Measurements from ENCODE around the gene USH2A.

Gene USH2A

GRCh38 chr1:215606036-215606435 is 817.2 kb downstream of the USH2A start:
- no peaks in the 10 kb centered on the region for H3K4me1 Mint-ChIP-seq (ENCODE audit: low read depth)
- no peaks in the 10 kb centered on the region for H3K9me3 Mint-ChIP-seq
- no peak overlapping the region for H3K4me3 Mint-ChIP-seq
- H3K27ac Mint-ChIP-seq = no peak overlapping the region
- H3K36me3 Mint-ChIP-seq (ENCODE audit: low read depth) = peaks cover 4% of the 10 kb centered on the region
- no peaks in the 10 kb centered on the region for H3K27me3 Mint-ChIP-seq (ENCODE audit: low read depth)

GRCh38 chr1:215605011-215605621 is 818.1 kb downstream of the USH2A start:
- Mint-ChIP-seq H3K27me3 (ENCODE audit: low read depth) (no peaks in the 10 kb centered on the region), H3K9me3 (no peaks in the 10 kb centered on the region), H3K36me3 (ENCODE audit: low read depth) (peaks cover 6% of the 10 kb centered on the region), H3K4me3 (no peak overlapping the region), H3K27ac (no peak overlapping the region), H3K4me1 (ENCODE audit: low read depth) (no peaks in the 10 kb centered on the region)

DNA sequence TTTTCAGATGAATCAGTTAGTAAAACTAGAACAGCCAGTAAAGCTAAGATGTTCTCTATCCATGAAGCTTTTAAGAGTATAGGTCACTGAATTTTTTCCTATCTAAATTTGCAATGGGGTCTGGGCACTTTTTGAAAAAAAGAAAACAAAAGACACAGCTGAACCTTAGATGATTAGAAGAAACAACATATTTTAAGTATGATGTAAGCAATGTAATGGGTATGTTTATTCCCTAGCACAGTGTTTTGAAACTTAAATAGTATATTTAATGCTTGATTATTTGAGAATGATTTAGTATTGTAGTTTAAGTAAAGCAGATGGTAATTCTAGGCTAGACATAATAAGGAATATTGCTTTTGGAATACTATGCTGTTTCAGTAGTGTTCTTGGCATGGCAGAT is 819.9 kb downstream of the USH2A start:
- Mint-ChIP-seq H3K27me3 (ENCODE audit: low read depth) (no peaks in the 10 kb centered on the region), H3K4me3 (no peak overlapping the region), H3K36me3 (ENCODE audit: low read depth) (peaks cover 6% of the 10 kb centered on the region), H3K27ac (no peak overlapping the region), H3K4me1 (ENCODE audit: low read depth) (no peaks in the 10 kb centered on the region), H3K9me3 (no peaks in the 10 kb centered on the region)

- Mint-ChIP-seq H3K27me3 (ENCODE audit: low read depth) (no peaks in the 10 kb centered on the region), H3K9me3 (no peaks in the 10 kb centered on the region), H3K36me3 (ENCODE audit: low read depth) (peaks cover 8% of the 10 kb centered on the region), H3K4me1 (ENCODE audit: low read depth) (no peaks in the 10 kb centered on the region), H3K4me3 (no peak overlapping the region), H3K27ac (no peak overlapping the region)
Measured at GRCh38 chr1:215601276-215601675, 822.0 kb downstream of the USH2A start.

- H3K27ac Mint-ChIP-seq = no peak overlapping the region
- no peaks in the 10 kb centered on the region for H3K27me3 Mint-ChIP-seq (ENCODE audit: low read depth)
- no peak overlapping the region for H3K4me3 Mint-ChIP-seq
- peaks cover 8% of the 10 kb centered on the region for H3K36me3 Mint-ChIP-seq (ENCODE audit: low read depth)
- H3K4me1 Mint-ChIP-seq (ENCODE audit: low read depth) = no peaks in the 10 kb centered on the region
- no peaks in the 10 kb centered on the region for H3K9me3 Mint-ChIP-seq
Measured at GRCh38 chr1:215600867-215601266, 822.4 kb downstream of the USH2A start.

DNA sequence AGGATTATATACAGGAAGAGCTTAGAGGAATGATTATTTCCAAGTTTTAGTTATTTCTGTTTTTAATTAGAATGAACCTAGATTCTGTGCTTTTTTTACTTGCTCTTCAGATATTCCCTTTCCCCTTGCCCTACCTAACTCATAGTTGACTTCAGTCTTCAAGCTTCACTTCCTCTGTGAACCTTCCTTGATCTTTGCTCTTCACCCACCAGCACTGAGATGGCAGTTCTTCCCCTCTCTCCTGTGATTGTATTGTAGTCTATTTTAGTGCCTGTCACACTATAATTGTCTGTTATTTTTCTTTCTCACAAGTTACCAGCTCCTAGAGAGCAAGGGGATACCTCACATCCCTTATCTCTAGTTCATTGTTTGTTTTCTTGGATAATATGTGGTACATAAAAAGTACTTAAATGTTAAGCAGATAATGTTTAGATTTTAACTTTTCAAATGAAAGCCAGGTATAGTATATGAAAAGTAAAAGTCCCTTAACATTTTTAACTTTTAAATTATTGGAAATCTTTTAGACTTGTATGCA is 822.9 kb downstream of the USH2A start:
- no peaks in the 10 kb centered on the region for H3K4me1 Mint-ChIP-seq (ENCODE audit: low read depth)
- no peak overlapping the region for H3K27ac Mint-ChIP-seq
- H3K36me3 Mint-ChIP-seq (ENCODE audit: low read depth) = peaks cover 8% of the 10 kb centered on the region
- H3K4me3 Mint-ChIP-seq = no peak overlapping the region
- no peaks in the 10 kb centered on the region for H3K9me3 Mint-ChIP-seq
- no peaks in the 10 kb centered on the region for H3K27me3 Mint-ChIP-seq (ENCODE audit: low read depth)

GRCh38 chr1:215599418-215600074 is 823.7 kb downstream of the USH2A start:
- Mint-ChIP-seq H3K9me3 (no peaks in the 10 kb centered on the region), H3K27me3 (ENCODE audit: low read depth) (no peaks in the 10 kb centered on the region), H3K4me1 (ENCODE audit: low read depth) (no peaks in the 10 kb centered on the region), H3K4me3 (no peak overlapping the region), H3K36me3 (ENCODE audit: low read depth) (peaks cover 8% of the 10 kb centered on the region), H3K27ac (no peak overlapping the region)

DNA sequence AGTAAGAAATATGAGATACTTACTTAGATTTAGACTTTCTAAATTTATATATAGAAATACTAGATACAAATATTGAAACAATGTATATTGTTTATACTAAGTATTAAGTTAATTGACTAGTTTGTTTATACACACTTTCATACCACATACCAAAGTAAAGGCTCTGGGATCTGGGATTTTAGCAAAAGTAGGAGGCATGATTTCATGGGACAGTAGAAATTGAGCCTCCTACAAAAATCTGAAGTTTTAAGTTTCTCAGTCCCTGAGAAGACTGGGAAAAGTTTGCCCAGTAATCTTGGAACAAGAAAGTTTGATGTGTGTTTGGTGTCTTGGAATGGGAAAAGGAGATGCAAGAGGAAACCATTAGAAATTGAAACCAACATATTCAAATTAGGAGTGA is 825.3 kb downstream of the USH2A start:
- H3K27ac Mint-ChIP-seq = no peak overlapping the region
- peaks cover 4% of the 10 kb centered on the region for H3K36me3 Mint-ChIP-seq (ENCODE audit: low read depth)
- no peaks in the 10 kb centered on the region for H3K27me3 Mint-ChIP-seq (ENCODE audit: low read depth)
- no peaks in the 10 kb centered on the region for H3K9me3 Mint-ChIP-seq
- H3K4me1 Mint-ChIP-seq (ENCODE audit: low read depth) = peaks cover 1% of the 10 kb centered on the region
- no peak overlapping the region for H3K4me3 Mint-ChIP-seq

DNA sequence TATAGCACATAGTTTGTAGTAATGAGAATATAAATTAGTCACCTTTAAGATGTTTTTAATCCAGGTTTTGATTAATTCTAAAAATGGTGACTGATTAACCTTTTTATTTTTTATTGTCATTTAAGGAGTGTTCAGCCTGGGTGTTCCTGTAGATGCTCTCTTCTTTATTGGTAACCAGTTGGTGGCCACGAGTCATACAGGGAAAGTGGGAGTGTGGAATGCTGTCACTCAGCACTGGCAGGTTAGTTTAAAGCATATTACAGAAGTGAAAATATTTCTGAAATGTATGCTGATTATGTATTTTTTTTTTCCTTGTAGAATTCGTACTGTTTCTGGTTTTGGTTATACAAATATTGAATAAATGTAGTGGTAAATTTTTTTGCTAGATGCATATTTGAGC is 828.0 kb downstream of the USH2A start:
- H3K9me3 Mint-ChIP-seq = peaks cover 3% of the 10 kb centered on the region
- no peak overlapping the region for H3K4me3 Mint-ChIP-seq
- H3K27ac Mint-ChIP-seq = no peak overlapping the region
- peaks cover 10% of the 10 kb centered on the region for H3K36me3 Mint-ChIP-seq (ENCODE audit: low read depth)
- peaks cover 8% of the 10 kb centered on the region for H3K4me1 Mint-ChIP-seq (ENCODE audit: low read depth)
- H3K27me3 Mint-ChIP-seq (ENCODE audit: low read depth) = no peaks in the 10 kb centered on the region

DNA sequence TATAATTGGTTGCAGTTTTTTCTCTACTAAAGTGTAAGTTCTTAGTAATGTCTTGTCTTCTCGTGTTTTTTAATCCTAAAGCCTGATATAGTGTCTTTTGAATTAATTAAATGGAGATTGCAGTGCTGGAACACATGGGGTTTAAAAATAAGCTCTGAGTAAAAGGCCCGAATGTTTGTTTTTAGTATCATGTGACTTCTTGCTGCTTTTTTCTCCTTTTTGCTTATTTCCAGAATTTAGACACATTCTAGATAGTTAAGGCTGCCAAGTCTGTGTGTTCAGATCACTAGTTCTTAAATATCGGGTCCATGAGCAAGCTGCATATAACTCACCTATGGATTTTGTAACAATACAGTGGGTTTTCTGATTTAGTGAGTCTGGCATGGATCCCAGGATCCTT is 828.6 kb downstream of the USH2A start:
- Mint-ChIP-seq H3K36me3 (ENCODE audit: low read depth) (peaks cover 10% of the 10 kb centered on the region), H3K27me3 (ENCODE audit: low read depth) (no peaks in the 10 kb centered on the region), H3K4me3 (no peak overlapping the region), H3K27ac (no peak overlapping the region), H3K9me3 (peaks cover 3% of the 10 kb centered on the region), H3K4me1 (ENCODE audit: low read depth) (peaks cover 8% of the 10 kb centered on the region)

DNA sequence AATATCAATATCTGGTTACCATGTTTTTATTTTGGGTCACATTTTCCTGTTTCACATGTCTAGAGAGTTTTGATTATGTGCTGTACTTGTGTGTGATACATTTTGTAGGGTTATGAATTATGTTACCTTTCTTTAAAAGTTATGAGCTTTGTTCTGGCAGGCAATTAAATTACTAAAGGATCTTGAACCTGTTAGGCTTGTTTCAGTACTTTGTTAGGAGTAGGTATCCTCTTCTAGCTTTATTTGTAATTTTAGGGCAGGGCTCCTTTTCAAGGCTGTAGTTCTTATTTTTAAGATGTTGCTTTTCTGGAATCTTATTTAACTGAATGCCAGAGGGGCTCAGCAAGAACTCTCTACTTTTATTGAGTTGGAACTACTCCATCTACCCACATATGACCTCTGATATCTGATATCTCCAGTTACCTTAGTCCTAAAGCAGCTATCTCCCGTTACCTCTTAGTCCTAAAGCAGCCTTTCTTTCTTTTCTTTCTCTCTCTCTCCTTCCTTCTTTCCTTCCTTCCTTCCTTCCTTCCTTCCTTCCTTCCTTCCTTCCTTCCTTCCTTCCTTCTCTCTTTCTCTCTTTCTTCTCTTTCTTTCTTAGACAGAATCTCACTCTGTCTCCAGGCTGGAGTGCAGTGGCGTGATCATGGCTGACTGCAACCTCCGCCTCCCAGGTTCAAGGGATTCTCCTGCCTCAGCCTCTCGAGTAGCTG is 832.3 kb downstream of the USH2A start:
- no peak overlapping the region for H3K4me3 Mint-ChIP-seq
- H3K27ac Mint-ChIP-seq = no peak overlapping the region
- H3K36me3 Mint-ChIP-seq (ENCODE audit: low read depth) = peaks cover 11% of the 10 kb centered on the region
- H3K9me3 Mint-ChIP-seq = peaks cover 3% of the 10 kb centered on the region
- H3K27me3 Mint-ChIP-seq (ENCODE audit: low read depth) = no peaks in the 10 kb centered on the region
- peaks cover 8% of the 10 kb centered on the region for H3K4me1 Mint-ChIP-seq (ENCODE audit: low read depth)

DNA sequence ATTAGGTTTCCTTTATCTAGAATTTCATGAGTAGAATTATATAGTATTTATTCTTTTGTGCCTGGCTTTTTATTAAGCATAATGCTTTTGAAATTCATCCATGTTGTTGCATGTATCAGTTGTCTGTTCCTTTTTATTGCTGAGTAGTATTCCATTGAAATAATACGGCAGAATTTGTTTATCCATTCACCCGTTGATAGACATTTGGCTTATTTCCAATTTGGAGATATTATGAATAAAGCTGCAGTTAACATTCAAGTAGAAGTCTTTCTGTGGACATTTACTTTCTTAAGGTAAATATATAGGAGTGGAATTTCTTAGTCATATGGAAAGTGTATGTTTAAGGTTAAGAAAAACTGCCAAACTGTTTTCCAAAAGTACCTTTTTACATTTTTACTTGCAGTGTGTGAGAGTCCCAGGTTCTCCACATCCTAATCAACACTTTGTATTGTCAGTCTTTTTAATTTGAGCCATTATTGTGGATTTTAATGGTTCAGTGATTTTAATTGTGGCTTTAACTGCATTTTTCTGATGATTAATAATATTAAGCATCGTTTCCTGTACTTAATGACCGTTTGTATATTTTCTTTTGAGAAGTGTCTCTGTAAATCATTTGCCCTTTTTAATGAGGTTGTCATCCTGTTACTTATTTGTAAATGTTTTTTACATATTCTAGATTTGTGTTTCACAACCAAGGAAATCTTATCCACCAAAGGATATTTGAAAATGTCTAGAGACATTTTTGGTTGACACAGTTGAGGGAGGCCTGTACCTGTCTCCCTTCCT is 833.4 kb downstream of the USH2A start:
- Mint-ChIP-seq H3K9me3 (peaks cover 3% of the 10 kb centered on the region), H3K4me1 (ENCODE audit: low read depth) (peaks cover 8% of the 10 kb centered on the region), H3K27me3 (ENCODE audit: low read depth) (no peaks in the 10 kb centered on the region), H3K27ac (no peak overlapping the region), H3K4me3 (no peak overlapping the region), H3K36me3 (ENCODE audit: low read depth) (peaks cover 12% of the 10 kb centered on the region)

DNA sequence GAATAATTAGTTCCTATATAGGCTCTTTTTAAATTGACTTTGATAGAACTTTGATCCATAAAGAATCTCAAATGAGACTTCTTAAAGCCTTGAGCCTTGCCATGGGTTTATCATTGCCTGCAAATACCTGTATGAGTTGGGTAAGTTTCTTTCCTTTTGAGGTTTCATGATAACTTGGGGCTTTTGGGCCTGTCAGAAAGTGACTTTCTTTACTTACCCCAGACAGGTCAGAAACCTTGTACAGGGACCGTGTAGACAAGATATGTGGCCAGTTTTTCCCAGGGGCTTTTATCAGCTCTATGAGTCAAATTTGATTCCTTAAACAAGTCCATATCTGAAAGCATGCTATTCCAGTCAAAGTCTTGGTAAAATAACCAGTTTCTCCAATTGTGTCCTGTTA is 838.9 kb downstream of the USH2A start:
- H3K4me1 Mint-ChIP-seq (ENCODE audit: low read depth) = no peaks in the 10 kb centered on the region
- no peaks in the 10 kb centered on the region for H3K9me3 Mint-ChIP-seq
- H3K36me3 Mint-ChIP-seq (ENCODE audit: low read depth) = peaks cover 10% of the 10 kb centered on the region
- no peak overlapping the region for H3K27ac Mint-ChIP-seq
- no peaks in the 10 kb centered on the region for H3K27me3 Mint-ChIP-seq (ENCODE audit: low read depth)
- no peak overlapping the region for H3K4me3 Mint-ChIP-seq

DNA sequence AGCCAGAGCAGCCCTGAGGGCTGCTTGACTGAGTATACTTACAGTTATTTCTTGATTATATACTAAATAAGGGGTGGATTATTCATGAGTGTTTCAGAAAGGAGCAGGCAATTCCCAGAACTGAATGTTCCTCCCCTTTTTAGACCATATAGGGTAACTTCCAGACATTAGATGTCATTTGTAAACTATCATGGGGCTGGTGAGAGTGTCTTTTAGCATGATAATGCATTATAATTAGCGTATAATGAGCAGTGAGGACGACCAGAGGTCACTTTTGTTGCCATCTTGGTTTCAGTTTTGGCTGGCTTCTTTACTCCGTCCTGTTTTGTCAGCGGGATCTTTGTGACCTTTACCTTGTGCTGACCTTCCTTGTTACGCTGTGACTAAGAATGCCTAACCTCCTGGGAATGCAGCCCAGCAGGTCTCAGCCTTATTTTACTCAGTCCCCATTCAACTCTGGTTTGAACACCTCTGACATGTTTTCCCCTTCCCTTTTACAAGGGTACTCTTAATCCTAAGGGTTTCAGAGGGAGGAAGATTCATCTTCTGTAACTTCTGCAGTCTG is 840.0 kb downstream of the USH2A start:
- Mint-ChIP-seq H3K9me3 (no peaks in the 10 kb centered on the region), H3K36me3 (ENCODE audit: low read depth) (peaks cover 11% of the 10 kb centered on the region), H3K27me3 (ENCODE audit: low read depth) (no peaks in the 10 kb centered on the region), H3K4me3 (no peak overlapping the region), H3K4me1 (ENCODE audit: low read depth) (no peaks in the 10 kb centered on the region), H3K27ac (no peak overlapping the region)

Data from T-helper 1 cell treated with Interleukin-12 subunit alpha and Interleukin-12 subunit beta and Interleukin-4 antibody, amounts not matched to agents 30 μg/mL and 1 μg/mL, for 36 hours (primary cell).